ENCODE results near the gene SH3GL1. TPM values are rescaled to one million over a fixed set of nuclear protein-coding genes. Genes with fewer than 3 reads are reported as not detected.
A peak's percentile ranks its signal among the peaks of the same experiment; 100 is the strongest.
"Not testable (repeated sequence)": the region's sequence is repeated elsewhere in the genome, so short reads cannot be mapped to it uniquely, and the experiment has no call there.

The SH3GL1 gene
- total and polyA plus RNA-seq, 2 experiments from 2014 or later = 73.1 to 89.5 TPM

GRCh38 chr19:4350726-4351125, 49.6 kb downstream of the SH3GL1 start (continued):
- TF ChIP-seq, protein P1, sequence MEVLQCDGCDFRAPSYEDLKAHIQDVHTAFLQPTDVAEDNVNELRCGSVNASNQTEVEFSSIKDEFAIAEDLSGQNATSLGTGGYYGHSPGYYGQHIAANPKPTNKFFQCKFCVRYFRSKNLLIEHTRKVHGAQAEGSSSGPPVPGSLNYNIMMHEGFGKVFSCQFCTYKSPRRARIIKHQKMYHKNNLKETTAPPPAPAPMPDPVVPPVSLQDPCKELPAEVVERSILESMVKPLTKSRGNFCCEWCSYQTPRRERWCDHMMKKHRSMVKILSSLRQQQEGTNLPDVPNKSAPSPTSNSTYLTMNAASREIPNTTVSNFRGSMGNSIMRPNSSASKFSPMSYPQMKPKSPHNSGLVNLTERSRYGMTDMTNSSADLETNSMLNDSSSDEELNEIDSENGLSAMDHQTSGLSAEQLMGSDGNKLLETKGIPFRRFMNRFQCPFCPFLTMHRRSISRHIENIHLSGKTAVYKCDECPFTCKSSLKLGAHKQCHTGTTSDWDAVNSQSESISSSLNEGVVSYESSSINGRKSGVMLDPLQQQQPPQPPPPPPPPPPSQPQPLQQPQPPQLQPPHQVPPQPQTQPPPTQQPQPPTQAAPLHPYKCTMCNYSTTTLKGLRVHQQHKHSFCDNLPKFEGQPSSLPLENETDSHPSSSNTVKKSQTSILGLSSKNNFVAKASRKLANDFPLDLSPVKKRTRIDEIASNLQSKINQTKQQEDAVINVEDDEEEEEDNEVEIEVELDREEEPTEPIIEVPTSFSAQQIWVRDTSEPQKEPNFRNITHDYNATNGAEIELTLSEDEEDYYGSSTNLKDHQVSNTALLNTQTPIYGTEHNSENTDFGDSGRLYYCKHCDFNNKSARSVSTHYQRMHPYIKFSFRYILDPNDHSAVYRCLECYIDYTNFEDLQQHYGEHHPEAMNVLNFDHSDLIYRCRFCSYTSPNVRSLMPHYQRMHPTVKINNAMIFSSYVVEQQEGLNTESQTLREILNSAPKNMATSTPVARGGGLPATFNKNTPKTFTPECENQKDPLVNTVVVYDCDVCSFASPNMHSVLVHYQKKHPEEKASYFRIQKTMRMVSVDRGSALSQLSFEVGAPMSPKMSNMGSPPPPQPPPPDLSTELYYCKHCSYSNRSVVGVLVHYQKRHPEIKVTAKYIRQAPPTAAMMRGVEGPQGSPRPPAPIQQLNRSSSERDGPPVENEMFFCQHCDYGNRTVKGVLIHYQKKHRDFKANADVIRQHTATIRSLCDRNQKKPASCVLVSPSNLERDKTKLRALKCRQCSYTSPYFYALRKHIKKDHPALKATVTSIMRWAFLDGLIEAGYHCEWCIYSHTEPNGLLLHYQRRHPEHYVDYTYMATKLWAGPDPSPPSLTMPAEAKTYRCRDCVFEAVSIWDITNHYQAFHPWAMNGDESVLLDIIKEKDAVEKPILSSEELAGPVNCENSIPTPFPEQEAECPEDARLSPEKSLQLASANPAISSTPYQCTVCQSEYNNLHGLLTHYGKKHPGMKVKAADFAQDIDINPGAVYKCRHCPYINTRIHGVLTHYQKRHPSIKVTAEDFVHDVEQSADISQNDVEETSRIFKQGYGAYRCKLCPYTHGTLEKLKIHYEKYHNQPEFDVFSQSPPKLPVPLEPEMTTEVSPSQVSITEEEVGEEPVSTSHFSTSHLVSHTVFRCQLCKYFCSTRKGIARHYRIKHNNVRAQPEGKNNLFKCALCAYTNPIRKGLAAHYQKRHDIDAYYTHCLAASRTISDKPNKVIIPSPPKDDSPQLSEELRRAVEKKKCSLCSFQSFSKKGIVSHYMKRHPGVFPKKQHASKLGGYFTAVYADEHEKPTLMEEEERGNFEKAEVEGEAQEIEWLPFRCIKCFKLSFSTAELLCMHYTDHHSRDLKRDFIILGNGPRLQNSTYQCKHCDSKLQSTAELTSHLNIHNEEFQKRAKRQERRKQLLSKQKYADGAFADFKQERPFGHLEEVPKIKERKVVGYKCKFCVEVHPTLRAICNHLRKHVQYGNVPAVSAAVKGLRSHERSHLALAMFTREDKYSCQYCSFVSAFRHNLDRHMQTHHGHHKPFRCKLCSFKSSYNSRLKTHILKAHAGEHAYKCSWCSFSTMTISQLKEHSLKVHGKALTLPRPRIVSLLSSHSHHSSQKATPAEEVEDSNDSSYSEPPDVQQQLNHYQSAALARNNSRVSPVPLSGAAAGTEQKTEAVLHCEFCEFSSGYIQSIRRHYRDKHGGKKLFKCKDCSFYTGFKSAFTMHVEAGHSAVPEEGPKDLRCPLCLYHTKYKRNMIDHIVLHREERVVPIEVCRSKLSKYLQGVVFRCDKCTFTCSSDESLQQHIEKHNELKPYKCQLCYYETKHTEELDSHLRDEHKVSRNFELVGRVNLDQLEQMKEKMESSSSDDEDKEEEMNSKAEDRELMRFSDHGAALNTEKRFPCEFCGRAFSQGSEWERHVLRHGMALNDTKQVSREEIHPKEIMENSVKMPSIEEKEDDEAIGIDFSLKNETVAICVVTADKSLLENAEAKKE (CRISPR knock-in tag; IDR thresholded peaks at IDR 0.05) = no peak

DNA sequence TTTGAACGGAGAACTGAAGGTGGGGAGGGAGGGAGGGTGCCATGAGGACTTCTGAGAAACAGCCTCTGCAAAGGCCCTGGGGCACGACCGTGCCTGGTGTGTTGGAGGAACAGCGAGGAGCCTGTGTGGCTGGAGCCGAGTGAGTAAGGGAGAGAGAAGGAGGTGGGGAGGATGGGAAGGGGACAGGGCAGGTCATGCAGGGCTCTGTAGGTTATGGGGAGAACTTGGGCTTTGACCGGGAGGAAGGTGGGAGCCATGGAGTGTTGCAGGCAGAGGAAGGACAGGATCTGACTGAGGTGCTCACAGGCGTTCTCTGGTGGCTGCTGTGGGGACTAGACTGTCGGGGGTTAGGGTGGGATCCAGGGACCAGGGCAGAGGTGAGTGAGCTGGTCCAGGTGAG, 50.2 kb downstream of the SH3GL1 start:
- TF ChIP-seq POLR2AphosphoS5 (IDR thresholded peaks at IDR 0.05; ENCODE audit: low read depth) = no peak
- TF ChIP-seq, protein P2, sequence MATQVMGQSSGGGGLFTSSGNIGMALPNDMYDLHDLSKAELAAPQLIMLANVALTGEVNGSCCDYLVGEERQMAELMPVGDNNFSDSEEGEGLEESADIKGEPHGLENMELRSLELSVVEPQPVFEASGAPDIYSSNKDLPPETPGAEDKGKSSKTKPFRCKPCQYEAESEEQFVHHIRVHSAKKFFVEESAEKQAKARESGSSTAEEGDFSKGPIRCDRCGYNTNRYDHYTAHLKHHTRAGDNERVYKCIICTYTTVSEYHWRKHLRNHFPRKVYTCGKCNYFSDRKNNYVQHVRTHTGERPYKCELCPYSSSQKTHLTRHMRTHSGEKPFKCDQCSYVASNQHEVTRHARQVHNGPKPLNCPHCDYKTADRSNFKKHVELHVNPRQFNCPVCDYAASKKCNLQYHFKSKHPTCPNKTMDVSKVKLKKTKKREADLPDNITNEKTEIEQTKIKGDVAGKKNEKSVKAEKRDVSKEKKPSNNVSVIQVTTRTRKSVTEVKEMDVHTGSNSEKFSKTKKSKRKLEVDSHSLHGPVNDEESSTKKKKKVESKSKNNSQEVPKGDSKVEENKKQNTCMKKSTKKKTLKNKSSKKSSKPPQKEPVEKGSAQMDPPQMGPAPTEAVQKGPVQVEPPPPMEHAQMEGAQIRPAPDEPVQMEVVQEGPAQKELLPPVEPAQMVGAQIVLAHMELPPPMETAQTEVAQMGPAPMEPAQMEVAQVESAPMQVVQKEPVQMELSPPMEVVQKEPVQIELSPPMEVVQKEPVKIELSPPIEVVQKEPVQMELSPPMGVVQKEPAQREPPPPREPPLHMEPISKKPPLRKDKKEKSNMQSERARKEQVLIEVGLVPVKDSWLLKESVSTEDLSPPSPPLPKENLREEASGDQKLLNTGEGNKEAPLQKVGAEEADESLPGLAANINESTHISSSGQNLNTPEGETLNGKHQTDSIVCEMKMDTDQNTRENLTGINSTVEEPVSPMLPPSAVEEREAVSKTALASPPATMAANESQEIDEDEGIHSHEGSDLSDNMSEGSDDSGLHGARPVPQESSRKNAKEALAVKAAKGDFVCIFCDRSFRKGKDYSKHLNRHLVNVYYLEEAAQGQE (IDR thresholded peaks at IDR 0.05; ENCODE audit: unreplicated experiment) = no peak
- TF ChIP-seq, protein P3, sequence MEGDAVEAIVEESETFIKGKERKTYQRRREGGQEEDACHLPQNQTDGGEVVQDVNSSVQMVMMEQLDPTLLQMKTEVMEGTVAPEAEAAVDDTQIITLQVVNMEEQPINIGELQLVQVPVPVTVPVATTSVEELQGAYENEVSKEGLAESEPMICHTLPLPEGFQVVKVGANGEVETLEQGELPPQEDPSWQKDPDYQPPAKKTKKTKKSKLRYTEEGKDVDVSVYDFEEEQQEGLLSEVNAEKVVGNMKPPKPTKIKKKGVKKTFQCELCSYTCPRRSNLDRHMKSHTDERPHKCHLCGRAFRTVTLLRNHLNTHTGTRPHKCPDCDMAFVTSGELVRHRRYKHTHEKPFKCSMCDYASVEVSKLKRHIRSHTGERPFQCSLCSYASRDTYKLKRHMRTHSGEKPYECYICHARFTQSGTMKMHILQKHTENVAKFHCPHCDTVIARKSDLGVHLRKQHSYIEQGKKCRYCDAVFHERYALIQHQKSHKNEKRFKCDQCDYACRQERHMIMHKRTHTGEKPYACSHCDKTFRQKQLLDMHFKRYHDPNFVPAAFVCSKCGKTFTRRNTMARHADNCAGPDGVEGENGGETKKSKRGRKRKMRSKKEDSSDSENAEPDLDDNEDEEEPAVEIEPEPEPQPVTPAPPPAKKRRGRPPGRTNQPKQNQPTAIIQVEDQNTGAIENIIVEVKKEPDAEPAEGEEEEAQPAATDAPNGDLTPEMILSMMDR (conservative IDR thresholded peaks at IDR 0.05; ENCODE audit: low read depth in 2 of 2) = 0 out of 4 replicates have a peak, but pooled peaks of 1 of the 2 experiments have one; percentile 2
- ATAC-seq (no peak), DNase-seq (ENCODE audit: low spot score) (no peak)
- Histone ChIP-seq H4K20me1 (replicated peaks; ENCODE audit: insufficient read depth) (peaks cover 10% of the 10 kb centered on the region), H3K4me1 (ENCODE audit: insufficient read depth) (no peaks in the 10 kb centered on the region), H3K4me2 (no peak overlapping the region), H3F3A (replicated peaks; ENCODE audit: low read depth) (peaks cover 16% of the 10 kb centered on the region; the same call in 1 of the 2 replicates), H3K27ac (ENCODE audit: low read depth) (no peak overlapping the region), H3K36me3 (ENCODE audit: insufficient read depth) (no peaks in the 10 kb centered on the region; the same call in 1 of the 2 replicates), H3K79me2 (replicated peaks; ENCODE audit: insufficient read depth) (no peaks in the 10 kb centered on the region), H3K9me2 (ENCODE audit: insufficient read depth) (no peaks in the 10 kb centered on the region), H3K27me3 (ENCODE audit: insufficient read depth) (no peaks in the 10 kb centered on the region), H2AFZ (no peak overlapping the region), H3K4me3 (no peak overlapping the region)
- Mint-ChIP-seq H3K4me3 (no peak overlapping the region), H3K27ac (no peak overlapping the region), H3K9me3 (no peaks in the 10 kb centered on the region), H3K4me1 (0 out of 3 replicates have a peak, but pooled peaks cover 2% of the 10 kb centered on the region), H3K36me3 (ENCODE audit: low read depth) (peaks cover 42% of the 10 kb centered on the region), H3K27me3 (ENCODE audit: insufficient read depth, low read depth, poor library complexity) (peaks cover 14% of the 10 kb centered on the region)

DNA sequence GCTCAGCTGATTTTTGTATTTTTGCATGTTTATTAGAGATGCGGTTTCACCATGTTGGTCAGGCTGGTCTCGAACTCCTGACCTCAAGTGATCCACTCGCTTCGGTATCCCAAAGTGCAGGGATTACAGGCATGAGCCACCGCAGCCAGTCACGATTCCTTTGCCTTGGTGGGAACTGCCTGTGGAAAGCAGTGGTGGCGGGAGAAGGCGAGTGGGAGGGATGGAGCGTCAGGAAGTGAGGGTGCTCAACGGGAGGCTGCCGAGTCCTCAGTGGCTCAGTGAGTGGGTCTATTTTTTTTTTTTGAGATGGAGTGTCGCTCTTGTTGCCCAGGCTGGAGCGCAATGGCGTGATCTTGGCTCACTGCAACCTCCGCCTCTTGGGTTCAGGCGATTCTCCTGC, 51.1 kb downstream of the SH3GL1 start:
- H3K36me3 ChIP-seq (ENCODE audit: insufficient read depth); H3K27ac Mint-ChIP-seq; H2AFZ ChIP-seq; H3K4me1 ChIP-seq (ENCODE audit: insufficient read depth); H3K4me3 Mint-ChIP-seq; H3K79me2 ChIP-seq (replicated peaks; ENCODE audit: insufficient read depth); H3K4me1 Mint-ChIP-seq; H4K20me1 ChIP-seq (replicated peaks; ENCODE audit: insufficient read depth); H3K4me3 ChIP-seq; ATAC-seq; H3K9me3 Mint-ChIP-seq; H3K27ac ChIP-seq (ENCODE audit: low read depth); H3K9me2 ChIP-seq (ENCODE audit: insufficient read depth); DNase-seq (ENCODE audit: low spot score); H3K27me3 ChIP-seq (ENCODE audit: insufficient read depth); H3K4me2 ChIP-seq: not testable (repeated sequence)
- peaks cover 11% of the 10 kb centered on the region for H3K27me3 Mint-ChIP-seq (ENCODE audit: insufficient read depth, low read depth, poor library complexity)
- peaks cover 16% of the 10 kb centered on the region; the same call in 1 of the 2 replicates for H3F3A ChIP-seq (replicated peaks; ENCODE audit: low read depth)
- peaks cover 42% of the 10 kb centered on the region for H3K36me3 Mint-ChIP-seq (ENCODE audit: low read depth)
